GM21529 (cell line): ENCODE results near the gene PXDN.
A peak's percentile ranks its signal among the peaks of the same experiment; 100 is the strongest.

Experiments used
- ATAC-seq: cut with Tn5 transposase; IDR thresholded peaks from one replicate; pipeline ENCODE4 v1.9.1; 2021; ENCODE audit not compliant: unreplicated experiment

Gene PXDN

DNA sequence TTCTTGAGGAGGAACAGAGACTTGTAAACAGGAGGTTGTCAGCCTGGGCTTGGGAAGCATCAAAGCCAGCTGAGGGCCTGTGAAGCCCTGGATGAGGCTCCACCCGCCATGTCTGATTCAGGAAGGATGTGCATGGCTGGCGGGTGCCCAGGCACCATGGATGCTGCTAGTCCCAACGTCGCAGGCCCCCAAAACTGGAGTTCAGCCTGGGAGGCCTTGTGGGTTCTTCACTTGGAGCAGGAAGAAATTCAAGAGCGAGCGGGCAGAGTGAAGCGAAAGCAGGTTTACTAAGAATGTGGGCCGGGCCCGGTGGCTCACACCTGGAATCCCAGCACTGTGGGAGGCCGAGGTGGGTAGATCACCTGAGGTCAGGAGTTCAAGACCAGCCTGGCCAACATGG is 12.1 kb upstream of the PXDN start:
- no peak for ATAC-seq

GRCh38 chr2:1755436-1756191 is 11.3 kb upstream of the PXDN start:
- ATAC-seq: no peak

- ATAC-seq: no peak
Observed at GRCh38 chr2:1754461-1755170, 10.3 kb upstream of the PXDN start.

GRCh38 chr2:1754046-1754445 is 9.7 kb upstream of the PXDN start:
- ATAC-seq: no peak

- no peak for ATAC-seq
Observed at GRCh38 chr2:1752751-1753150, 8.4 kb upstream of the PXDN start.

GRCh38 chr2:1751767-1752725 is 7.7 kb upstream of the PXDN start:
- ATAC-seq: no peak

DNA sequence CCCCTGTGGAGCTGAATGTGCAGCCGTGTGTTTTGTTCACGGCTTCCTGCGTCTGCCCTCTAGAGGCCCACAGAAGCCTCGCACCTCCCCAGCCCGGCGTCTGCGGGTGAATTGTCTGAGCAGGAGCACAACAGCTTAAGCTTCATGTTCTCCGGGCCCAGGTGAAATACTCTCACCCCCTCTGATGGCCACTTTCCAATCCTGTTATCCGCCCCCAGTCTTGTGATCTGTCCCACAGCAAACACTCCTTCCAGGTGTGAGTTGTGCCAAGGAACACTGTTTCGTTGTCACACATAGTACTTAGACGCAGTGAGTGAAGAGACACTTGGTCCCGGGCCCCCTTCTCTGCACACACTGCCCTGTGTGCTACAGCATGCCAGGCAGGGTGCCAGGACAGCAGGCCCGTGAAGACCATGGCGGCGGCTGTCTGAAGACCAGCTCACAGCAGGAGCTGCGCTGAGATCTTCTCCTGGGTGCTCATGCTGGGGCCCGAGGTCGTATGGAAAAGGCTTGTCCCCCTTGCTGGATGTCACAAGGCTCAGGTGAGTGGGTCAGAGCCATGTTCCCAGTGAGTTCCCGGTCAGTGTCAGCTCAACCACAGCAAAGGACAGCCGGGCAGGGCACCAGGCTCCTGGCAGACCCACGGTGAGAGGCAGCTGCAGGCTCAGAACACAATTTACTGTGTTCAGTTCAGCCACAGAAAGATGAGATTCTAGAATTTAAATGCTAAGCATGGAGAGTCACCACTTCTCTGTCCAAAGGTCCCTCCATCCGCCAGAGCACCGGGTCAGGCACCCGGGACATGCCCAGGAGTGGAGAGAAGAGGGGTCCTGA is 6.8 kb upstream of the PXDN start:
- peak; percentile 56 for ATAC-seq

DNA sequence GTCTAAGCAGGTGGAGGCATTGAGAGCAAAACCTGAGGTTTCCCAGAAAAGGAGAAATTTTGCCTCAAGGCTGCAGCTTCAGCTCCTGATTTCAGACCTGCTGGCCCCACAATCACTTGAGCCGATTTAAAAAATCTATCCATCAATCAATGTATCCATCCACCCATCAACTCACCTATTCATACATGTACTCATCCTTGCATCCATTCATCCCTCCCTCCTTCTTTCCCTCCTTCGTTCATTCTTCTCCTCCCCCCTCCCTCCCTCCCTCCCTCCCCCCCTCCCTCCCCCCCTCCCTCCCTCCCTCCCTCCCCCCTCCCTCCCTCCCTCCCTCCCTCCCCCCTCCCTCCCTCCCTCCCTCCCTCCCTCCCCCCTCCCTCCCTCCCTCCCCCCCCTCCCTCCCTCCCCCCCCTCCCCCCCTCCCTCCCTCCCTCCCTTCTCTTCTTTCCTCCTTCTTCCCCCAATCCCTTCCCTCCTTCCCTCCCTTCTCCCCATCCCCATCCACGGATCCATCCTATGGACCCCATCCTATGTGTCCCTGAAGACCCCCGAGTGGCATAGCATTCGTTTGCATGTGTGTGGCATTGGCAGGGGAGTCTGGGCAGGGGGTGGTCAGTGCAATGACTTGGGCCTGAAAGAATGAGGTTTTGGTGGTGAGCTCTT is 6.1 kb upstream of the PXDN start:
- ATAC-seq: no peak

- no peak for ATAC-seq
Observed at GRCh38 chr2:1749489-1750119, 5.3 kb upstream of the PXDN start.

DNA sequence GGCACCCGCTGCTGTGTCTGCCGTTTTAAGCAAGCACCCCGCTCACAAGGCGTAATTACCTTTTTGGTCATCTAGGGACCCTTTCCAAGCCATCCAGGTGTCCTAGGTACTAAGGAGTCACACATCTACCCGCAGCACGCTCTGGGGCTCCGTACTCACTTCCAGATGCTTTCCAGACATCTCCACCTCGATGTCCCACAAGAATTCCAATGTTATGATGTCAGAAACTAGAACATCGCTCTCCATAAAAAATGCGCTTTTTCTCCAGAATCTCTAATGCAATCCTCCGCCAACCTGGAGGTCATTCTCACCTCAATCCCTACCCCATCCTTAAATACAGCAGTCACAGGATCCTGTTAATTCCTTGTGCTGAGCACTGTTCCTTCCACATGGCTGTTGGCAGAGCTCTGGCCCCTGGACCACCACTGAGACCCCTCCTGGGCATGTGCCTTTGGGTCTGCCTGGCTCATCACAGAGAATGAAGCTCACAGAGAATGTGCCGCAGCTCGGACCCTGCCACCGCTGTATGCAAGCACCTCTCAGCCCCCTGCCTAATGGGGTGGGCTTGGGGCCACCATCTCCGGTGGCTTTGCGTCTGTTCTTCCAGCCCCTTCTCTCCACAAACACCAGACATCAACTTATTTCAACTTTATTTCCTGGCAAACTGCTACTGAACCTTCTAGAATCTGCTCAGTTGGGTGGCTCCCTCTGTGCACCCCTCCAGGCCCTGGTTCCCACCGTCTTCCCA is 4.6 kb upstream of the PXDN start:
- ATAC-seq: no peak

DNA sequence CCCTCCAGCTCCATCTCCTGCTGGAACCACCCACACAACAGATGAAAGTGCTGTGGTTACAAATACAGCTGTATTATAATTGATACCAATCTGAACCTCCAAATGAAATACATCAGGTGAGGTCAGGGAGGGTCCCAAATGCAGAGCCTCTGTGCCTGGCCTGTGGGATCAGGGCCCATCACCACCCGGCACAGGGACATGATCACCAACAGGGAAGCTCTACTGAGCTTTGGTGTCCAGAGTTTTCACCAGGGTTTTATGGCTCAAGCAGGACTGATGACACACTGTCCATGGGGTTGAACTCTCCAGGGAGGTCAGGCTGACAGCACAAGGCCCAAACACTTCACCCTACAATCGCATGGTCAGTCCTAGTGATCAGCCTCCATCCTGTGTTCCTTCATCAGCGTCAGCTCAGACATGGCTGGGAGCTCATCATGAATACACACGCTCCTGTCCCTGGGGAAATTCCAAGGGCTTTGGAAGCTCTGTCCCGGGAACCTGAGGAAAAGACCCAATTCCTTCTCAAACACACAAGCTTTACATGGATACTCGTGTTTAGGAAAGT is 3.9 kb upstream of the PXDN start:
- no peak for ATAC-seq

GRCh38 chr2:1747065-1747941 is 3.0 kb upstream of the PXDN start:
- ATAC-seq: no peak

GRCh38 chr2:1746174-1747064 is 2.1 kb upstream of the PXDN start:
- ATAC-seq: no peak

GRCh38 chr2:1745171-1746023 is 1.1 kb upstream of the PXDN start:
- no peak for ATAC-seq

DNA sequence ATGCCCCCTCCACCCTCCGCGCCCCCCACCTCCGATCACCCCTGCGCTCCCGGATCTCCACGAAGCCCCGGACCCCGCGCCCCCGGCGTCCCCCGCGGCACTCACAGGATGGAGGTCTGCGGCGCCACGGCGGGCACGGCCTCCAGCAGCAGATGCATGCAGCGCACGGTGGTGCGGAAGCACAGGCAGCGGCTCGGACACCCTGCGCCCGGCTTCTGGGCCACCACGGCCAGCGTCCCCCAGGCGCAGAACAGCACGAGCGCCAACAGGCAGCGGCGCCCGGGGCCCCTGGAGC is 217 bp downstream of the PXDN start:
- no peak for ATAC-seq
